GM10266 (cell line): ENCODE data around the gene INSRR.
A peak's percentile ranks its signal among the peaks of the same experiment; 100 is the strongest.

Experiments used
- DNase-seq: peaks from one replicate; pipeline ENCODE4 v3.0.0; 2012; ENCODE audit errors: extremely low spot score
- CTCF ChIP-seq: IDR thresholded peaks from 2 replicates; pipeline ENCODE4 v1.5.1; 2012; ENCODE audit warnings: mild to moderate bottlenecking, low read depth; ENCODE audit not compliant: control insufficient read depth, insufficient read depth; ENCODE audit errors: missing control alignments

Gene INSRR

GRCh38 chr1:156815307-156815826, 43.5 kb downstream of the INSRR start:
- DNase-seq, result no peak
- TF ChIP-seq CTCF, result no peak

GRCh38 chr1:156814571-156815260, 44.2 kb downstream of the INSRR start:
- TF ChIP-seq CTCF, result no peak
- no peak for DNase-seq

- DNase-seq, result peak; percentile 66
- TF ChIP-seq CTCF, result peak; percentile 58
Measured at GRCh38 chr1:156813750-156814570, 45.0 kb downstream of the INSRR start.

GRCh38 chr1:156813298-156813697, 45.6 kb downstream of the INSRR start:
- DNase-seq, result no peak
- no peak for TF ChIP-seq CTCF

GRCh38 chr1:156812293-156812990, 46.5 kb downstream of the INSRR start:
- no peak for TF ChIP-seq CTCF
- DNase-seq, result no peak

- TF ChIP-seq CTCF, result no peak
- DNase-seq, result no peak
Measured at GRCh38 chr1:156811168-156811567, 47.7 kb downstream of the INSRR start.
